A673 (cell line): ENCODE data around the gene PPHLN1.

Experiments
- CTCF ChIP-seq: fragments of 300-800, 200-600 bp; sonication (generic); conservative IDR thresholded peaks from 2 replicates; pipeline ENCODE4 v1.5.1; 2017; ENCODE audit warnings: low read depth, mild to moderate bottlenecking, antibody characterized with exemption, low read length, moderate library complexity, mixed read lengths
- EZH2 ChIP-seq: fragments of 200-600 bp; sonication (generic); IDR thresholded peaks from 2 replicates; pipeline ENCODE4 v1.6.1; 2017; ENCODE audit warnings: borderline replicate concordance, low read depth, mild to moderate bottlenecking, mixed read lengths, antibody characterized with exemption, low read length; ENCODE audit not compliant: poor library complexity, severe bottlenecking

- TF ChIP-seq CTCF, result no peak
- TF ChIP-seq EZH2, result no peak
Observed at GRCh38 chr12:42459336-42459847, 133.4 kb downstream of the PPHLN1 start.
